ENCODE results near the gene MPO.

Gene MPO

DNA sequence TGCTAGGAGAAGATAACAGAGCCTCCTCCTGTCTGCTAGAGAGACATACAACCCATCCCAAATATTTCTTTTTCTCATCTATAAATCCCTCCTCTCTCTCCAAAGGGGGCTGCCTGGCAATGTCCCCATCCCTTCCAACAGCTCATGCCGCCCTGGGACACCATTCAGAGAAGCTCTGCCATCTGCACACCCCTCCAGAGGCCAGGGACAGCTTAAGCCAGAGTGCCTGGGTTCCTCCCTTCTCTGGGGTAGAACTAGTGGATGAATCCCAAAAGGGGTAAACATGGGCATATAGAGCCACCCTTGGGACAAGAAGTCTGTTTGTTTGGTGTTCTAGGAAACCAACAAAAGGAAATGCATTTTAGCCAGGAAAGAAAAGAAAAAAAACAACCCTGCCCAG is 44.9 kb downstream of the MPO start:
- no peaks in the 10 kb centered on the region for H3K9me3 Mint-ChIP-seq
- peaks cover 56% of the 10 kb centered on the region for H3K27me3 Mint-ChIP-seq (ENCODE audit: low read depth)
- no peaks in the 10 kb centered on the region for H3K36me3 Mint-ChIP-seq (ENCODE audit: low read depth)

DNA sequence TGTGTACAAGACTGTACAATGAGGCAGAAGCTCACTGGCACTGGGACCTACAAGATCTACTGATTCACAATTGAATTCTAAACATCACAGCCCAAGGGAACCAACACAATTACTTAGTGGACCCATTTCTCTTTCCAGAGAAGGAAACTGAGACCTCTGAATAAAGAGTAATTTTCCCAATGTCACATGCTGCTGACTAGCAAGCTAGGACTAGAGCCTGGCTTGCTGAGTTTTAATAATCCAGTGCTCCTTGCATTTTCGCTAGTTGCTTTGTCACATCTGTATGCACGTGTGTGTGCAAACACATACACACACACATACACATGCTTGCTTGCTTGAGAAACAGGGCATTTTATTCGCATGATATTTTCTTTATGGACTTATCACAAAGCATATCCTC is 46.2 kb downstream of the MPO start:
- peaks cover 10% of the 10 kb centered on the region for H3K4me1 Mint-ChIP-seq (ENCODE audit: low read depth)
- no peak overlapping the region for H3K4me3 Mint-ChIP-seq
- no peaks in the 10 kb centered on the region for H3K9me3 Mint-ChIP-seq
- H3K36me3 Mint-ChIP-seq (ENCODE audit: low read depth): no peaks in the 10 kb centered on the region
- no peak overlapping the region for H3K27ac Mint-ChIP-seq
- no peak for DNase-seq (ENCODE audit: low spot score)
- peaks cover 48% of the 10 kb centered on the region for H3K27me3 Mint-ChIP-seq (ENCODE audit: low read depth)

More for the DNA sequence above, 44.9 kb downstream of the MPO start:
- H3K4me3 Mint-ChIP-seq: no peak overlapping the region
- DNase-seq (ENCODE audit: low spot score): no peak
- H3K4me1 Mint-ChIP-seq (ENCODE audit: low read depth): peaks cover 10% of the 10 kb centered on the region
- H3K27ac Mint-ChIP-seq: no peak overlapping the region

- no peaks in the 10 kb centered on the region for H3K9me3 Mint-ChIP-seq
- no peak overlapping the region for H3K4me3 Mint-ChIP-seq
- H3K27ac Mint-ChIP-seq: no peak overlapping the region
Measured at GRCh38 chr17:58233543-58233942, 47.2 kb downstream of the MPO start.

GRCh38 chr17:58232707-58233156 is 48.0 kb downstream of the MPO start:
- peaks cover 10% of the 10 kb centered on the region for H3K4me1 Mint-ChIP-seq (ENCODE audit: low read depth)
- DNase-seq (ENCODE audit: low spot score): peak; percentile 54
- peaks cover 43% of the 10 kb centered on the region for H3K27me3 Mint-ChIP-seq (ENCODE audit: low read depth)
- no peak overlapping the region for H3K4me3 Mint-ChIP-seq
- H3K27ac Mint-ChIP-seq: no peak overlapping the region
- H3K36me3 Mint-ChIP-seq (ENCODE audit: low read depth): no peaks in the 10 kb centered on the region
- no peaks in the 10 kb centered on the region for H3K9me3 Mint-ChIP-seq

More at GRCh38 chr17:58233543-58233942, 47.2 kb downstream of the MPO start:
- no peak for DNase-seq (ENCODE audit: low spot score)
- peaks cover 10% of the 10 kb centered on the region for H3K4me1 Mint-ChIP-seq (ENCODE audit: low read depth)
- H3K36me3 Mint-ChIP-seq (ENCODE audit: low read depth): no peaks in the 10 kb centered on the region
- H3K27me3 Mint-ChIP-seq (ENCODE audit: low read depth): peaks cover 46% of the 10 kb centered on the region

GRCh38 chr17:58231641-58232040 is 49.1 kb downstream of the MPO start:
- Mint-ChIP-seq H3K27ac (no peak overlapping the region), H3K9me3 (no peaks in the 10 kb centered on the region), H3K36me3 (ENCODE audit: low read depth) (no peaks in the 10 kb centered on the region), H3K27me3 (ENCODE audit: low read depth) (peaks cover 40% of the 10 kb centered on the region), H3K4me1 (ENCODE audit: low read depth) (peaks cover 10% of the 10 kb centered on the region), H3K4me3 (no peak overlapping the region)
- DNase-seq (ENCODE audit: low spot score): no peak

- Mint-ChIP-seq H3K27me3 (ENCODE audit: low read depth) (peaks cover 29% of the 10 kb centered on the region), H3K36me3 (ENCODE audit: low read depth) (no peaks in the 10 kb centered on the region), H3K9me3 (no peaks in the 10 kb centered on the region), H3K4me1 (ENCODE audit: low read depth) (peaks cover 10% of the 10 kb centered on the region), H3K4me3 (no peak overlapping the region), H3K27ac (no peak overlapping the region)
- DNase-seq (ENCODE audit: low spot score): no peak
Measured at GRCh38 chr17:58229881-58230280, 50.9 kb downstream of the MPO start.

DNA sequence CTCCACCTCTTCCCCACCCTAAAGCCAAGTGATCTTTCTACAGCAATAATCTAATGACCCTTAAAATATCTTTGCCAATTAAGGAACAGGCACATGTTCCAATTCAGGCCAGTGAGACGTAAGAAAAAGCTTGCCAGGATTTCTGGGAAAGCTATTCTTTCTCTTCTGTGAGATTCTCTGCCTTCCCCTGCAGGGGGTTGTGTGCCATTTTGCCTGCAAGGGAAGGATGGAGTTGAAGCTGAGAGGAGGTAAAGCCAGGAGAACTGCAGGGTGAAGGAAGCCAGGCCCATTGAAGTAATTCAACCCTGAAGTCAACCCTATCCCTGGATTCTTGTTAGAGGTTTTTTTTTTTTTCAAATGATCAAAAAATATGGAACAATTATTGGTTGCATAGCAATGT is 51.4 kb downstream of the MPO start:
- H3K4me1 Mint-ChIP-seq (ENCODE audit: low read depth): peaks cover 12% of the 10 kb centered on the region
- H3K4me3 Mint-ChIP-seq: no peak overlapping the region
- no peak overlapping the region for H3K27ac Mint-ChIP-seq
- no peak for DNase-seq (ENCODE audit: low spot score)
- H3K27me3 Mint-ChIP-seq (ENCODE audit: low read depth): peaks cover 28% of the 10 kb centered on the region
- H3K36me3 Mint-ChIP-seq (ENCODE audit: low read depth): no peaks in the 10 kb centered on the region
- H3K9me3 Mint-ChIP-seq: no peaks in the 10 kb centered on the region

DNA sequence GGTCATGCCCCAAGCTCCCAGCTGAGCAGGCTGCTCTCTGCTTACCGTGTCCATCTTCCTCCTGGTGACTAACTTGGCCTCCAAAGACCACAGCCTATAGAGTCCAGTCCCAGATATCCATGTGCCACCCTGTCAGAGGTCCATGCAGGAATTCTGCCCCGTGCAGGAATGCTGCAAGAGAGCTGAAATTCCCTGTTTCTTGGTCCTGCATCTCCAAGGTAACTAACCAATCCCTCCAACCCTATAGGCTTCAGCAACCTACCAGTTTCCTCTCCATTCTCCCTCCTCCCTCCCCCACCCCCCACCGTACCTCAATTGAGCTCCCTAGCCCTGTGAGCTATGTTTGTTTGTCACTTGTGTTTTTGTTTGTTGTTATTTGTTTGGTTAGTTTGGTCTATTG is 52.1 kb downstream of the MPO start:
- Mint-ChIP-seq H3K36me3 (ENCODE audit: low read depth) (no peaks in the 10 kb centered on the region), H3K4me3 (no peak overlapping the region), H3K27me3 (ENCODE audit: low read depth) (peaks cover 26% of the 10 kb centered on the region), H3K27ac (no peak overlapping the region), H3K4me1 (ENCODE audit: low read depth) (peaks cover 13% of the 10 kb centered on the region), H3K9me3 (no peaks in the 10 kb centered on the region)
- DNase-seq (ENCODE audit: low spot score): no peak

GRCh38 chr17:58227733-58228132 is 53.0 kb downstream of the MPO start:
- DNase-seq (ENCODE audit: low spot score): no peak
- no peaks in the 10 kb centered on the region for H3K9me3 Mint-ChIP-seq
- no peak overlapping the region for H3K4me3 Mint-ChIP-seq
- no peaks in the 10 kb centered on the region for H3K36me3 Mint-ChIP-seq (ENCODE audit: low read depth)
- H3K4me1 Mint-ChIP-seq (ENCODE audit: low read depth): peaks cover 10% of the 10 kb centered on the region
- peaks cover 29% of the 10 kb centered on the region for H3K27me3 Mint-ChIP-seq (ENCODE audit: low read depth)
- H3K27ac Mint-ChIP-seq: no peak overlapping the region

- Mint-ChIP-seq H3K27me3 (ENCODE audit: low read depth) (peaks cover 22% of the 10 kb centered on the region), H3K9me3 (no peaks in the 10 kb centered on the region), H3K4me3 (no peak overlapping the region), H3K27ac (no peak overlapping the region), H3K36me3 (ENCODE audit: low read depth) (no peaks in the 10 kb centered on the region), H3K4me1 (ENCODE audit: low read depth) (peaks cover 7% of the 10 kb centered on the region)
- DNase-seq (ENCODE audit: low spot score): no peak
Measured at GRCh38 chr17:58224315-58224714, 56.4 kb downstream of the MPO start.
